ENCODE data around the gene MUSK. TPM values are rescaled to one million over a fixed set of nuclear protein-coding genes. Genes with fewer than 3 reads are reported as not detected.
"Not testable (repeated sequence)": the region's sequence is repeated elsewhere in the genome, so short reads cannot be mapped to it uniquely, and the experiment has no call there.

The MUSK gene
- total RNA-seq, 4 donors from 2014 or later, result 2.2 to 5.6 (median 2.7) TPM; not detected in 1

DNA sequence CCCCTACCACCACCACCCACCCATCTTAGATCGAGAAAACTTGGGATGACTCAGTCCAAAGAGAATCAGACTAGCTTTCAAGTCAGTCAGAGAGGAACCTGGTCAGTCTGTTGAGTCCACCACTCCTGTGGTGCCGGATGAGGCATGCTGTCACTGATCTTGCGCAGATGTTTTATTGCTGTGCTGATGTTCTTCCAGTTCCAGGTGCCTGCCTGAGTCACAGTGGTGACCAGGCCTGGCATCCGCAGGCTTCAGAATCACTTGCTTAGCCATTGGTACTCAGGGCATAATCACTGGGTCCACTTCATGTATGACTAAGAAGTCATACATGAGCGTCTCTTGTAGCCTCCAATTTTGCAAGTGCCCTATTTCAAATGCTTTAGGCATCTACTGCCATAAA is 114.1 kb downstream of the MUSK start:
- no peak for DNase-seq
- intact Hi-C loops (cut with DNase I; ENCODE audit: low total_unique reads) (no loop called here), in situ Hi-C loops (cut with MboI; ENCODE audit: low pct_ligation_motif_present in 1 of 4, low pct_unique_long_range_greater_than_20kb in 1 of 4, low sequenced_read_pairs in 3 of 4) (no loop called here)

DNA sequence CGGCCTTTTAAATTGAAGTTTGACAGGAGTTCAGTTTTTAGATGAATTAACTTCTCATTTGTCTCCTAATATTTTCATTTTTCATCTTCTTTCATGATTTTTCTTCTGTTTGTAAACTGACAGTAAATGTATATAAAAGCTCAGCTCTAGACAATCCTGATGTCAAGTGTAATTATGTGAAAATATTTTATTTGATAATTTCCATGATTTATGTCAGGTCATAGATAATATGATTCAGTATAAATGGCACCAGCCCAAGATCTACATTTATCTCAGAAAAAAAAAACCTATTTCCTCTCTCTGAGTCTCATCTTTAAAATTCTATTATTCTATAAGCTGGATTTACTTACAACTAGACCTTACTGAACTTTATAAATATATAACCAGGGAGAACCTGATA is 115.7 kb downstream of the MUSK start:
- no peak for DNase-seq
- WGBS, 2 donors (ENCODE audit: low coverage in 1 of 2), result 73 to 90% methylated on average over 1 of the region's 1 CpG
- Histone ChIP-seq H3K27ac (no peak overlapping the region), H3K4me3 (no peak overlapping the region), H3K27me3 (no peaks in the 10 kb centered on the region), H3K4me1 (no peaks in the 10 kb centered on the region), H3K9me3 (no peaks in the 10 kb centered on the region), H3K36me3 (no peaks in the 10 kb centered on the region)
- no peak for TF ChIP-seq POLR2A (IDR thresholded peaks at IDR 0.05)
- TF ChIP-seq POLR2AphosphoS5 (IDR thresholded peaks at IDR 0.05), result no peak
- no peak for TF ChIP-seq EP300 (IDR thresholded peaks at IDR 0.05; ENCODE audit: low read depth)
- TF ChIP-seq, protein P1, sequence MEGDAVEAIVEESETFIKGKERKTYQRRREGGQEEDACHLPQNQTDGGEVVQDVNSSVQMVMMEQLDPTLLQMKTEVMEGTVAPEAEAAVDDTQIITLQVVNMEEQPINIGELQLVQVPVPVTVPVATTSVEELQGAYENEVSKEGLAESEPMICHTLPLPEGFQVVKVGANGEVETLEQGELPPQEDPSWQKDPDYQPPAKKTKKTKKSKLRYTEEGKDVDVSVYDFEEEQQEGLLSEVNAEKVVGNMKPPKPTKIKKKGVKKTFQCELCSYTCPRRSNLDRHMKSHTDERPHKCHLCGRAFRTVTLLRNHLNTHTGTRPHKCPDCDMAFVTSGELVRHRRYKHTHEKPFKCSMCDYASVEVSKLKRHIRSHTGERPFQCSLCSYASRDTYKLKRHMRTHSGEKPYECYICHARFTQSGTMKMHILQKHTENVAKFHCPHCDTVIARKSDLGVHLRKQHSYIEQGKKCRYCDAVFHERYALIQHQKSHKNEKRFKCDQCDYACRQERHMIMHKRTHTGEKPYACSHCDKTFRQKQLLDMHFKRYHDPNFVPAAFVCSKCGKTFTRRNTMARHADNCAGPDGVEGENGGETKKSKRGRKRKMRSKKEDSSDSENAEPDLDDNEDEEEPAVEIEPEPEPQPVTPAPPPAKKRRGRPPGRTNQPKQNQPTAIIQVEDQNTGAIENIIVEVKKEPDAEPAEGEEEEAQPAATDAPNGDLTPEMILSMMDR (IDR thresholded peaks at IDR 0.05), result no peak
- in situ Hi-C loops (cut with MboI; ENCODE audit: low pct_ligation_motif_present in 1 of 4, low pct_unique_long_range_greater_than_20kb in 1 of 4, low sequenced_read_pairs in 3 of 4), result no loop called here
- intact Hi-C loops (cut with DNase I; ENCODE audit: low total_unique reads), result no loop called here

More for the DNA sequence above, 114.1 kb downstream of the MUSK start:
- H3K27me3 ChIP-seq, result no peaks in the 10 kb centered on the region
- H3K4me3 ChIP-seq, result no peak overlapping the region
- 87 to 89% methylated on average over 3 to 5 of the region's 5 CpGs for WGBS, 2 donors (ENCODE audit: low coverage in 1 of 2)
- no peaks in the 10 kb centered on the region for H3K36me3 ChIP-seq
- peaks cover 0 to 4% (median 0%) of the 10 kb centered on the region in 4 donors for H3K4me1 ChIP-seq
- TF ChIP-seq, protein P1 (IDR thresholded peaks at IDR 0.05), result no peak
- TF ChIP-seq POLR2AphosphoS5 (IDR thresholded peaks at IDR 0.05), result no peak
- TF ChIP-seq EP300 (IDR thresholded peaks at IDR 0.05; ENCODE audit: low read depth), result no peak
- no peak for TF ChIP-seq POLR2A (IDR thresholded peaks at IDR 0.05)
- H3K27ac ChIP-seq, result no peak overlapping the region
- H3K9me3 ChIP-seq, result no peaks in the 10 kb centered on the region

DNA sequence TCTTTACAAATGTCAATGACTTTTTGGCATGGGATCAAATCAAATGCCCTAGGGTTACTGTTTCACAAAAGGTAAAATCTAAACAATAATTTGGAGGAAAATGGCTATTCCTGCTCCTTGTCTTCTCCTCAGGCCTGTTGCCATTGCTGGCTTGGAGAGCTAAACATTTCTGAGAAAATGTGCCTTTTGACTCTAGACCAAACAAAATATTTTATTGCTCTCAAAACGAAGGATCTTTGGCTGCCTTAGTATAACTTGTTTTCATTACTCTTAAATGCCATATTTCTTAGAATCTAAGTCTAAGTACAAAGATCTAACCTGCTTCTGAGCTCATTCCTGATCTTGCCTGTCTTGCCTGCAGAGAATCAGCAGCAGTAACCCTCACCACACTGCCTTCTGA is 116.6 kb downstream of the MUSK start:
- 21 to 27% methylated on average over 1 of the region's 1 CpG for WGBS, 2 donors (ENCODE audit: low coverage in 1 of 2)
- H3K27me3 ChIP-seq, result no peaks in the 10 kb centered on the region
- intact Hi-C loops (cut with DNase I; ENCODE audit: low total_unique reads), result no loop called here

DNA sequence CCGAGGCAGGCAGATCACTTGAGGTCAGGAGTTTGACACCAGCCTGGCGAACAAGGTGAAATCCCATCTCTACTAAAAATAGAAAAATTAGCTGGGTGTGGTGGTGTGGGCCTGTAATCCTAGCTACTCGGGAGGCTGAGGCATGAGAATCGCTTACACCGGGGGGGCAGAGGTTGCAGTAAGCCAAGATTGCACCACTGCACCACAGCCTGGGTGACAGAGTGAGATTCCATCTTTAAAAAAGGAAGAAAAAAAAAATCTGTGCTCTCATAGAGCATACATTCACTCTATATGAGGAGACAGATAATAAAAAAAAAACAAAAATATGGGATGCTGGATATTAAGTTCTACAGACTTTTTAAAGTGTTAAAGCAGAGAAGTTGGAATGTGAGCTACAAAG is 119.8 kb downstream of the MUSK start:
- intact Hi-C loops (cut with DNase I; ENCODE audit: low total_unique reads); DNase-seq; H3K9me3 ChIP-seq; in situ Hi-C loops (cut with MboI; ENCODE audit: low pct_ligation_motif_present in 1 of 4, low pct_unique_long_range_greater_than_20kb in 1 of 4, low sequenced_read_pairs in 3 of 4); H3K4me3 ChIP-seq; H3K27ac ChIP-seq; H3K4me1 ChIP-seq; H3K36me3 ChIP-seq; H3K27me3 ChIP-seq: not testable (repeated sequence)
- WGBS, 2 donors (ENCODE audit: low coverage in 1 of 2), result 79 to 92% methylated on average over 5 of the region's 5 CpGs

More for the DNA sequence above, 116.6 kb downstream of the MUSK start:
- H3K27ac ChIP-seq, result no peak overlapping the region
- no peaks in the 10 kb centered on the region for H3K9me3 ChIP-seq
- H3K4me1 ChIP-seq, result no peaks in the 10 kb centered on the region
- no peak for DNase-seq
- no peak overlapping the region for H3K4me3 ChIP-seq
- in situ Hi-C loops (cut with MboI; ENCODE audit: low pct_ligation_motif_present in 1 of 4, low pct_unique_long_range_greater_than_20kb in 1 of 4, low sequenced_read_pairs in 3 of 4), result no loop called here
- TF ChIP-seq, protein P1 (IDR thresholded peaks at IDR 0.05), result no peak
- TF ChIP-seq POLR2AphosphoS5 (IDR thresholded peaks at IDR 0.05), result no peak
- no peak for TF ChIP-seq EP300 (IDR thresholded peaks at IDR 0.05; ENCODE audit: low read depth)
- no peak for TF ChIP-seq POLR2A (IDR thresholded peaks at IDR 0.05)
- no peaks in the 10 kb centered on the region for H3K36me3 ChIP-seq

DNA sequence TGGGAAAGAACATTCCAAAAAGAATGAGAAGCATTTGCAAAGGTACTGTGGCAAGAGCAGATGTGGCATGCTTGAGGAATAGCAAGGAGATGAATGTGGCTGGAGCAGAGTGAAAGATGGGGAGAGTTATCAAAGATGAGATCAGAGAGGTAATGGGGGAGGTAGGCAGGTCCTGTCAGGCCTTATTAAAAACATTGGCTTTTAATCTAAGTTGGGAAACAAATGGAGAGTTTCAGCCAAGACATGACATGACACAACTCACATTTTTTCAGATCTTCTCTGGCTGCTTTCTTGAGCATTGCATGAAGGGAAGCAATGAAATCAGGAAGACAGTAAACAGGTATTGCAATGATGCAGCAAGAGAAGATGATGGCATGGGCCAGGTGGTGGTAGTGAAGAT is 120.3 kb downstream of the MUSK start:
- Histone ChIP-seq H3K9me3 (no peaks in the 10 kb centered on the region), H3K36me3 (no peaks in the 10 kb centered on the region), H3K27me3 (no peaks in the 10 kb centered on the region), H3K4me1 (no peaks in the 10 kb centered on the region), H3K4me3 (no peak overlapping the region), H3K27ac (no peak overlapping the region)
- in situ Hi-C loops (cut with MboI; ENCODE audit: low pct_ligation_motif_present in 1 of 4, low pct_unique_long_range_greater_than_20kb in 1 of 4, low sequenced_read_pairs in 3 of 4) (no loop called here), intact Hi-C loops (cut with DNase I; ENCODE audit: low total_unique reads) (no loop called here)
- no peak for DNase-seq
- TF ChIP-seq POLR2AphosphoS5 (IDR thresholded peaks at IDR 0.05) (no peak), POLR2A (IDR thresholded peaks at IDR 0.05) (no peak), EP300 (IDR thresholded peaks at IDR 0.05; ENCODE audit: low read depth) (no peak)
- TF ChIP-seq, protein P1 (IDR thresholded peaks at IDR 0.05), result no peak

Measured in transverse colon (tissue), 4 donors.